ENCODE measurements around the gene CYBA. TPM values are rescaled to one million over a fixed set of nuclear protein-coding genes. Genes with fewer than 3 reads are reported as not detected.
A peak's percentile ranks its signal among the peaks of the same experiment; 100 is the strongest.

CYBA gene
- total and polyA plus RNA-seq, 2 of the 4 experiments (the other 2 are of a cell fraction): 65.6 to 169 TPM

DNA sequence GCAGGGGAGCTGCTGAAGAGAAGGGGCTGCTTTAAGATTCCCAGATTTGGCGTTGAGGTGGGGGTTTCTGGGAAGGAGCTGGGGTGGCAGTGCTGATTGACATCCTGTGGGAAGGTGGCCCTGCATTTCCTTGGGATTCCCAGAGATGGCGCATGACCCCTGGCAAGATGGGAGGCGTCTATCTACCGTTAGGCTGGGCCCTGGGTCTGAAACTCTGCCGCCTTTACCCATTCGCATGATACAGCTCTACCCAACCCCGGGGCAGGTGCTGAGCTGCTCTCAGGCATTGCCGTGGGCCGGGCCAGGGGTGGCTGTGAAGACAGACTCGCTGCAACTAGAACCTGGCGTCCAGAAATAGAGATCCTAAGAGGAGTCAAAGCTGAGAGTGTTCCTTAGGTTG is 21.9 kb upstream of the CYBA start:
- in situ Hi-C loops (cut with MboI; ENCODE audit: low sequenced_read_pairs): no loop called here
- POLR2A ChIA-PET (ENCODE audit: unreplicated experiment): no interaction called here

More for the DNA sequence above, 21.9 kb upstream of the CYBA start:
- Histone ChIP-seq H4K20me1 (ENCODE audit: insufficient read depth, low read length) (no peaks in the 10 kb centered on the region), H3K18ac (ENCODE audit: low read depth, low read length) (no peak overlapping the region), H3K4me2 (ENCODE audit: low read depth, low read length) (no peak overlapping the region), H3K36me3 (ENCODE audit: control insufficient read depth, insufficient read depth, low read length) (peaks cover 8% of the 10 kb centered on the region; the same call in 1 of the 2 replicates), H3K4me3 (ENCODE audit: insufficient read depth, low read depth, low read length) (no peak overlapping the region), H2BK120ac (ENCODE audit: low read depth, low read length) (no peak overlapping the region), H2AFZ (replicated peaks; ENCODE audit: low read length, poor library complexity) (no peak overlapping the region), H3K79me1 (ENCODE audit: low read depth in 1 of 2, low read length in 2 of 2) (no peaks in the 10 kb centered on the region), H3K56ac (ENCODE audit: extremely low read depth, insufficient read depth, low read length) (no peak overlapping the region), H3K4ac (ENCODE audit: low read depth, low read length) (no peak overlapping the region), H3K9me1 (ENCODE audit: insufficient read depth, low read length) (no peaks in the 10 kb centered on the region), H3K23ac (ENCODE audit: low read depth, low read length) (no peak overlapping the region), H2AK9ac (replicated peaks; ENCODE audit: low read depth, low read length, poor library complexity) (no peak overlapping the region), H4K91ac (ENCODE audit: insufficient read depth, low read depth, low read length) (no peak overlapping the region), H3K9ac (ENCODE audit: low read depth, low read length) (no peak overlapping the region), H2BK15ac (ENCODE audit: low read depth, low read length) (no peak overlapping the region), H4K5ac (ENCODE audit: low read depth, low read length) (no peak overlapping the region), H3K27me3 (ENCODE audit: control insufficient read depth, insufficient read depth, low read length) (no peaks in the 10 kb centered on the region), H2BK5ac (ENCODE audit: low read depth, low read length, poor library complexity, severe bottlenecking) (no peak overlapping the region), H3K9me3 (ENCODE audit: control insufficient read depth, insufficient read depth, low read length) (no peaks in the 10 kb centered on the region), H2BK20ac (ENCODE audit: low read depth, low read length) (no peak overlapping the region), H4K8ac (ENCODE audit: low read depth in 2 of 2, low read length in 2 of 2) (no peak overlapping the region), H3K14ac (replicated peaks; ENCODE audit: low read depth, low read length) (no peak overlapping the region), H2AK5ac (ENCODE audit: low read depth, low read length) (no peak overlapping the region), H3K4me1 (ENCODE audit: control insufficient read depth, insufficient read depth, low read length) (no peaks in the 10 kb centered on the region), H3K27ac (ENCODE audit: insufficient read depth, low read length) (no peak overlapping the region)
- intact Hi-C loops (cut with micrococcal nuclease): no loop called here
- dilution Hi-C loops (cut with HindIII; ENCODE audit: low sequenced_read_pairs, unreplicated experiment): no loop called here
- TF ChIP-seq SMC3 (IDR thresholded peaks at IDR 0.05; ENCODE audit: low read depth, low read length) (no peak), CHD1 (IDR thresholded peaks at IDR 0.05; ENCODE audit: low read depth, low read length) (no peak), CEBPB (IDR thresholded peaks at IDR 0.05; ENCODE audit: low read depth, low read length) (no peak), POLR2A (IDR thresholded peaks at IDR 0.05; ENCODE audit: low read depth, low read length) (no peak), RAD21 (IDR thresholded peaks at IDR 0.05; ENCODE audit: low read length) (peak; percentile 25; the same call in 1 of the 2 replicates), FOS (IDR thresholded peaks at IDR 0.05; ENCODE audit: low read depth, low read length) (no peak), BHLHE40 (IDR thresholded peaks at IDR 0.05; ENCODE audit: low read depth, low read length) (no peak)
- TF ChIP-seq, protein P1, sequence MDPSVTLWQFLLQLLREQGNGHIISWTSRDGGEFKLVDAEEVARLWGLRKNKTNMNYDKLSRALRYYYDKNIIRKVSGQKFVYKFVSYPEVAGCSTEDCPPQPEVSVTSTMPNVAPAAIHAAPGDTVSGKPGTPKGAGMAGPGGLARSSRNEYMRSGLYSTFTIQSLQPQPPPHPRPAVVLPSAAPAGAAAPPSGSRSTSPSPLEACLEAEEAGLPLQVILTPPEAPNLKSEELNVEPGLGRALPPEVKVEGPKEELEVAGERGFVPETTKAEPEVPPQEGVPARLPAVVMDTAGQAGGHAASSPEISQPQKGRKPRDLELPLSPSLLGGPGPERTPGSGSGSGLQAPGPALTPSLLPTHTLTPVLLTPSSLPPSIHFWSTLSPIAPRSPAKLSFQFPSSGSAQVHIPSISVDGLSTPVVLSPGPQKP (IDR thresholded peaks at IDR 0.05; ENCODE audit: borderline replicate concordance, low read depth, low read length): no peak
- TF ChIP-seq, protein P2, sequence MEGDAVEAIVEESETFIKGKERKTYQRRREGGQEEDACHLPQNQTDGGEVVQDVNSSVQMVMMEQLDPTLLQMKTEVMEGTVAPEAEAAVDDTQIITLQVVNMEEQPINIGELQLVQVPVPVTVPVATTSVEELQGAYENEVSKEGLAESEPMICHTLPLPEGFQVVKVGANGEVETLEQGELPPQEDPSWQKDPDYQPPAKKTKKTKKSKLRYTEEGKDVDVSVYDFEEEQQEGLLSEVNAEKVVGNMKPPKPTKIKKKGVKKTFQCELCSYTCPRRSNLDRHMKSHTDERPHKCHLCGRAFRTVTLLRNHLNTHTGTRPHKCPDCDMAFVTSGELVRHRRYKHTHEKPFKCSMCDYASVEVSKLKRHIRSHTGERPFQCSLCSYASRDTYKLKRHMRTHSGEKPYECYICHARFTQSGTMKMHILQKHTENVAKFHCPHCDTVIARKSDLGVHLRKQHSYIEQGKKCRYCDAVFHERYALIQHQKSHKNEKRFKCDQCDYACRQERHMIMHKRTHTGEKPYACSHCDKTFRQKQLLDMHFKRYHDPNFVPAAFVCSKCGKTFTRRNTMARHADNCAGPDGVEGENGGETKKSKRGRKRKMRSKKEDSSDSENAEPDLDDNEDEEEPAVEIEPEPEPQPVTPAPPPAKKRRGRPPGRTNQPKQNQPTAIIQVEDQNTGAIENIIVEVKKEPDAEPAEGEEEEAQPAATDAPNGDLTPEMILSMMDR (conservative IDR thresholded peaks at IDR 0.05; ENCODE audit: low read depth, low read length): peak; percentile 26; the same call in 1 of the 2 replicates
- no TSS peak for BruUV-seq (replicated peaks)
- WGBS, 2 experiments (ENCODE audit: extremely low coverage in 2 of 2, insufficient read length in 1 of 2): 44% methylated on average over 5 of the region's 11 CpGs; no CpG with 5 or more reads in 1 of the 2 experiments
- CTCF ChIA-PET: interaction anchor here (1.4 kb wide), 1 partner anchor 10 kb away, joined by 4 read pairs; the partner anchor contains the start of gene MVD
- ATAC-seq (ENCODE audit: low read depth): no peak
- DNase-seq: no peak

Measured in IMR-90 (cell line).